Liver (tissue), 3 donors: ENCODE results near the gene M6PR.

Experiments
- EGR1 ChIP-seq, 2 donors: IDR thresholded peaks; 2 replicates each; pipeline ENCODE4 v1.6.1; 2016 to 2018; ENCODE audit warnings: antibody characterized with exemption in 2 of 2, low read depth in 2 of 2
- FOXA2 ChIP-seq: IDR thresholded peaks from 2 replicates; pipeline ENCODE4 v1.6.1; 2016; ENCODE audit warnings: antibody characterized with exemption
- GABPA ChIP-seq, 2 donors: IDR thresholded peaks in 1 of 2; conservative IDR thresholded peaks in 1 of 2; 2 replicates each; pipeline ENCODE4 v1.6.1; 2016; ENCODE audit warnings: antibody characterized with exemption in 2 of 2, mild to moderate bottlenecking in 1 of 2, moderate library complexity in 1 of 2
- JUND ChIP-seq, 2 donors: IDR thresholded peaks; 2 replicates each; pipeline ENCODE4 v1.6.1; 2016; ENCODE audit warnings: antibody characterized with exemption in 2 of 2
- RAD21 ChIP-seq, 2 donors: IDR thresholded peaks; 2 replicates each; pipeline ENCODE4 v1.6.1; 2016; ENCODE audit warnings: antibody characterized with exemption in 2 of 2, mild to moderate bottlenecking in 2 of 2
- RXRA ChIP-seq, 2 donors: IDR thresholded peaks; 2 replicates each; pipeline ENCODE4 v1.6.1; 2017 to 2018; ENCODE audit warnings: antibody characterized with exemption in 2 of 2, mild to moderate bottlenecking in 1 of 2
- SP1 ChIP-seq: IDR thresholded peaks from 2 replicates; pipeline ENCODE4 v1.6.1; 2018; ENCODE audit warnings: antibody characterized with exemption, mild to moderate bottlenecking
- TAF1 ChIP-seq: conservative IDR thresholded peaks from 2 replicates; pipeline ENCODE4 v1.6.1; 2016; ENCODE audit warnings: antibody characterized with exemption, mild to moderate bottlenecking
- YY1 ChIP-seq: IDR thresholded peaks from 2 replicates; pipeline ENCODE4 v1.6.1; 2016; ENCODE audit warnings: antibody characterized with exemption, mild to moderate bottlenecking
- TF ChIP-seq, protein P1 (sequence below): IDR thresholded peaks from 2 replicates; pipeline ENCODE4 v1.6.1; 2016; ENCODE audit warnings: antibody characterized with exemption
- TF ChIP-seq, protein P2 (sequence below): fragments of 150-350 bp; IDR thresholded peaks from 2 replicates; pipeline ENCODE4 v1.5.1; 2017; ENCODE audit warnings: improper control_type of control experiment, low read depth, low read length; ENCODE audit not compliant: missing input control
- TF ChIP-seq, protein P3 (sequence below): IDR thresholded peaks from 2 replicates; pipeline ENCODE4 v1.6.1; 2016; ENCODE audit warnings: antibody characterized with exemption, mild to moderate bottlenecking
- TF ChIP-seq, protein P4 (sequence below): IDR thresholded peaks from 2 replicates; pipeline ENCODE4 v1.6.1; 2016; ENCODE audit warnings: antibody characterized with exemption
- TF ChIP-seq, protein P5 (sequence below): IDR thresholded peaks from 2 replicates; pipeline ENCODE4 v1.6.1; 2016; ENCODE audit warnings: antibody characterized with exemption
- donor health status: healthy.
- donor health status: healthy.

DNA sequence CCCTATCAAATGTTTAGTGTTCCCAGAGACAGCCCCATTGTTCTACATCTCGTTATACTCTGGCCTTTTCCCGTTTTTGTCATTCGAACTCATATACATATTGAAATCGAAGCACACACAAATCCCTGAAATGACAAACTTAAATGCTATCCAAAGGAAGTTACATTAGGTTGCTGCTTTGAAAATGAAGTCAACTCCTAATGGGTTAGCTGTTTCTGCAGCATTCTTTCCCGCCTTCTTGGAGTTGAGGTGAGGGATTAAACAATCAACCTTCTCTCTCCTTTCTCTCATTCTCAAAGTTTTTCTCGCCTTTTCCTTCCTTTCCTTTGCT lies 35.8 kb downstream of the M6PR start:
- TF ChIP-seq, protein P1, sequence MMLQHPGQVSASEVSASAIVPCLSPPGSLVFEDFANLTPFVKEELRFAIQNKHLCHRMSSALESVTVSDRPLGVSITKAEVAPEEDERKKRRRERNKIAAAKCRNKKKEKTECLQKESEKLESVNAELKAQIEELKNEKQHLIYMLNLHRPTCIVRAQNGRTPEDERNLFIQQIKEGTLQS: no peak
- TF ChIP-seq, protein P2, sequence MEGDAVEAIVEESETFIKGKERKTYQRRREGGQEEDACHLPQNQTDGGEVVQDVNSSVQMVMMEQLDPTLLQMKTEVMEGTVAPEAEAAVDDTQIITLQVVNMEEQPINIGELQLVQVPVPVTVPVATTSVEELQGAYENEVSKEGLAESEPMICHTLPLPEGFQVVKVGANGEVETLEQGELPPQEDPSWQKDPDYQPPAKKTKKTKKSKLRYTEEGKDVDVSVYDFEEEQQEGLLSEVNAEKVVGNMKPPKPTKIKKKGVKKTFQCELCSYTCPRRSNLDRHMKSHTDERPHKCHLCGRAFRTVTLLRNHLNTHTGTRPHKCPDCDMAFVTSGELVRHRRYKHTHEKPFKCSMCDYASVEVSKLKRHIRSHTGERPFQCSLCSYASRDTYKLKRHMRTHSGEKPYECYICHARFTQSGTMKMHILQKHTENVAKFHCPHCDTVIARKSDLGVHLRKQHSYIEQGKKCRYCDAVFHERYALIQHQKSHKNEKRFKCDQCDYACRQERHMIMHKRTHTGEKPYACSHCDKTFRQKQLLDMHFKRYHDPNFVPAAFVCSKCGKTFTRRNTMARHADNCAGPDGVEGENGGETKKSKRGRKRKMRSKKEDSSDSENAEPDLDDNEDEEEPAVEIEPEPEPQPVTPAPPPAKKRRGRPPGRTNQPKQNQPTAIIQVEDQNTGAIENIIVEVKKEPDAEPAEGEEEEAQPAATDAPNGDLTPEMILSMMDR: no peak
- TF ChIP-seq RXRA (IDR thresholded peaks at IDR 0.05): no peak
- no peak for TF ChIP-seq RAD21 (IDR thresholded peaks at IDR 0.05)
- no peak for TF ChIP-seq EGR1 (IDR thresholded peaks at IDR 0.05; ENCODE audit: low read depth in 2 of 2)
- TF ChIP-seq, protein P3, sequence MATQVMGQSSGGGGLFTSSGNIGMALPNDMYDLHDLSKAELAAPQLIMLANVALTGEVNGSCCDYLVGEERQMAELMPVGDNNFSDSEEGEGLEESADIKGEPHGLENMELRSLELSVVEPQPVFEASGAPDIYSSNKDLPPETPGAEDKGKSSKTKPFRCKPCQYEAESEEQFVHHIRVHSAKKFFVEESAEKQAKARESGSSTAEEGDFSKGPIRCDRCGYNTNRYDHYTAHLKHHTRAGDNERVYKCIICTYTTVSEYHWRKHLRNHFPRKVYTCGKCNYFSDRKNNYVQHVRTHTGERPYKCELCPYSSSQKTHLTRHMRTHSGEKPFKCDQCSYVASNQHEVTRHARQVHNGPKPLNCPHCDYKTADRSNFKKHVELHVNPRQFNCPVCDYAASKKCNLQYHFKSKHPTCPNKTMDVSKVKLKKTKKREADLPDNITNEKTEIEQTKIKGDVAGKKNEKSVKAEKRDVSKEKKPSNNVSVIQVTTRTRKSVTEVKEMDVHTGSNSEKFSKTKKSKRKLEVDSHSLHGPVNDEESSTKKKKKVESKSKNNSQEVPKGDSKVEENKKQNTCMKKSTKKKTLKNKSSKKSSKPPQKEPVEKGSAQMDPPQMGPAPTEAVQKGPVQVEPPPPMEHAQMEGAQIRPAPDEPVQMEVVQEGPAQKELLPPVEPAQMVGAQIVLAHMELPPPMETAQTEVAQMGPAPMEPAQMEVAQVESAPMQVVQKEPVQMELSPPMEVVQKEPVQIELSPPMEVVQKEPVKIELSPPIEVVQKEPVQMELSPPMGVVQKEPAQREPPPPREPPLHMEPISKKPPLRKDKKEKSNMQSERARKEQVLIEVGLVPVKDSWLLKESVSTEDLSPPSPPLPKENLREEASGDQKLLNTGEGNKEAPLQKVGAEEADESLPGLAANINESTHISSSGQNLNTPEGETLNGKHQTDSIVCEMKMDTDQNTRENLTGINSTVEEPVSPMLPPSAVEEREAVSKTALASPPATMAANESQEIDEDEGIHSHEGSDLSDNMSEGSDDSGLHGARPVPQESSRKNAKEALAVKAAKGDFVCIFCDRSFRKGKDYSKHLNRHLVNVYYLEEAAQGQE: no peak
- TF ChIP-seq, protein P4, sequence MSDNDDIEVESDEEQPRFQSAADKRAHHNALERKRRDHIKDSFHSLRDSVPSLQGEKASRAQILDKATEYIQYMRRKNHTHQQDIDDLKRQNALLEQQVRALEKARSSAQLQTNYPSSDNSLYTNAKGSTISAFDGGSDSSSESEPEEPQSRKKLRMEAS: no peak
- TF ChIP-seq SP1: no peak
- TF ChIP-seq TAF1: no peak
- TF ChIP-seq YY1: no peak
- TF ChIP-seq JUND (IDR thresholded peaks at IDR 0.05): no peak
- TF ChIP-seq GABPA (IDR thresholded peaks at IDR 0.05 in 1 of 2, conservative IDR thresholded peaks at IDR 0.05 in 1 of 2): no peak
- no peak for TF ChIP-seq FOXA2
- TF ChIP-seq, protein P5, sequence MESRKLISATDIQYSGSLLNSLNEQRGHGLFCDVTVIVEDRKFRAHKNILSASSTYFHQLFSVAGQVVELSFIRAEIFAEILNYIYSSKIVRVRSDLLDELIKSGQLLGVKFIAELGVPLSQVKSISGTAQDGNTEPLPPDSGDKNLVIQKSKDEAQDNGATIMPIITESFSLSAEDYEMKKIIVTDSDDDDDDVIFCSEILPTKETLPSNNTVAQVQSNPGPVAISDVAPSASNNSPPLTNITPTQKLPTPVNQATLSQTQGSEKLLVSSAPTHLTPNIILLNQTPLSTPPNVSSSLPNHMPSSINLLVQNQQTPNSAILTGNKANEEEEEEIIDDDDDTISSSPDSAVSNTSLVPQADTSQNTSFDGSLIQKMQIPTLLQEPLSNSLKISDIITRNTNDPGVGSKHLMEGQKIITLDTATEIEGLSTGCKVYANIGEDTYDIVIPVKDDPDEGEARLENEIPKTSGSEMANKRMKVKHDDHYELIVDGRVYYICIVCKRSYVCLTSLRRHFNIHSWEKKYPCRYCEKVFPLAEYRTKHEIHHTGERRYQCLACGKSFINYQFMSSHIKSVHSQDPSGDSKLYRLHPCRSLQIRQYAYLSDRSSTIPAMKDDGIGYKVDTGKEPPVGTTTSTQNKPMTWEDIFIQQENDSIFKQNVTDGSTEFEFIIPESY: no peak
